OCI-LY3 (cell line): ENCODE results near the gene PIK3CB.

Experiments
- H2AFZ ChIP-seq: fragments of 200-600, 300-600 bp; shearing (Covaris generic); 2 replicates; pipeline ENCODE4 v1.6.0; 2014; ENCODE audit warnings: antibody characterized with exemption, low read depth, low read length
- H3K27ac ChIP-seq: fragments of 200-600, 300-600 bp; sonication (generic); 2 replicates; pipeline ENCODE4 v1.5.1; 2014; ENCODE audit warnings: mild to moderate bottlenecking, low read length, moderate library complexity, mixed read lengths
- H3K27me3 ChIP-seq: fragments of 200-600, 300-600 bp; sonication (generic); 2 replicates; pipeline ENCODE4 v1.6.1; 2014; ENCODE audit warnings: low read depth, low read length, mixed read lengths
- H3K36me3 ChIP-seq: fragments of 200-600, 300-600 bp; sonication (generic); replicated peaks from 2 replicates; pipeline ENCODE3; 2014; ENCODE audit warnings: low read depth, low read length, mixed read lengths
- H3K4me1 ChIP-seq: fragments of 300-600, 200-600 bp; sonication (generic); 2 replicates; pipeline ENCODE4 v1.6.1; 2014; ENCODE audit warnings: low read length, mixed read lengths
- H3K4me2 ChIP-seq: fragments of 200-600, 300-600 bp; sonication (generic); 2 replicates; pipeline ENCODE4 v1.6.1; 2014; ENCODE audit warnings: low read length, mixed read lengths
- H3K4me3 ChIP-seq: fragments of 300-600, 200-600 bp; sonication (generic); 2 replicates; pipeline ENCODE4 v1.5.1; 2014; ENCODE audit warnings: antibody characterized with exemption, mild to moderate bottlenecking, low read length, moderate library complexity
- H3K79me2 ChIP-seq: fragments of 300-600, 200-600 bp; shearing (Covaris generic); 2 replicates; pipeline ENCODE4 v1.6.1; 2014; ENCODE audit warnings: mild to moderate bottlenecking, low read length, mixed read lengths
- H3K9ac ChIP-seq: fragments of 300-600, 200-600 bp; shearing (Covaris generic); 2 replicates; pipeline ENCODE4 v1.6.0; 2014; ENCODE audit warnings: mild to moderate bottlenecking, low read length, moderate library complexity
- H3K9me3 ChIP-seq: fragments of 200-600, 300-600 bp; shearing (Covaris generic); 2 replicates; pipeline ENCODE4 v1.6.1; 2014; ENCODE audit warnings: low read length, mixed read lengths; ENCODE audit not compliant: insufficient read depth
- H4K20me1 ChIP-seq: fragments of 200-600, 300-600 bp; sonication (generic); 2 replicates; pipeline ENCODE4 v1.6.1; 2016; ENCODE audit warnings: low read length, mixed read lengths; ENCODE audit not compliant: insufficient read depth
- EZH2phosphoT487 ChIP-seq: fragments of 200-600 bp; shearing (Covaris generic); IDR thresholded peaks from 2 replicates; pipeline ENCODE4 v1.6.1; 2018; ENCODE audit warnings: antibody characterized with exemption, mixed run types, low read depth
- TF ChIP-seq, protein P1 (sequence below): fragments of 200-600, 300-600 bp; sonication (generic); IDR thresholded peaks from 2 replicates; pipeline ENCODE4 v1.5.1; 2014; ENCODE audit warnings: antibody characterized with exemption, low read length, low read depth

PIK3CB gene

DNA sequence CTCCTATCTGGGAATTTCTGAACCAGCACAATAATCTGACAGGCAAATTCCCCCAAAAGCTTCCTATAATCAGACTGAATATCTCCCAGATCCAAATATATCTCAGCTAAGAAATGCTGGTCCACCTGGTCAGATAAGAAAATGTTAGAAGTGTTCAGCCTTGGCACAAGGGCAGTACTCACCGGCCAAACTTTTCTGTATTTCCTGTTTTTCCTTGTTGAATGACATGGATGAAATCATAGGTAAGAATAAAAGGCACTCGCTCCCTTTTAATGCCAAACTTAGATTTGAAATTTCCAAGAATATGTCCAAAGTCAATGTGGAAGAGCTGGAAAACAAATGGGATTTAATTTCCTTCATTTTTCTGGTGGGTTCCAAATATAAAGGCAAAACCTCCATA lies 177.2 kb downstream of the PIK3CB start:
- Histone ChIP-seq H3K4me2 (no peak overlapping the region), H3K4me1 (peaks cover 17% of the 10 kb centered on the region), H3K79me2 (no peaks in the 10 kb centered on the region), H3K27me3 (no peaks in the 10 kb centered on the region), H3K9me3 (no peaks in the 10 kb centered on the region), H3K36me3 (peaks cover 12% of the 10 kb centered on the region), H4K20me1 (no peaks in the 10 kb centered on the region), H3K9ac (no peak overlapping the region), H2AFZ (no peak overlapping the region), H3K27ac (no peak overlapping the region), H3K4me3 (no peak overlapping the region)
- TF ChIP-seq, protein P1, sequence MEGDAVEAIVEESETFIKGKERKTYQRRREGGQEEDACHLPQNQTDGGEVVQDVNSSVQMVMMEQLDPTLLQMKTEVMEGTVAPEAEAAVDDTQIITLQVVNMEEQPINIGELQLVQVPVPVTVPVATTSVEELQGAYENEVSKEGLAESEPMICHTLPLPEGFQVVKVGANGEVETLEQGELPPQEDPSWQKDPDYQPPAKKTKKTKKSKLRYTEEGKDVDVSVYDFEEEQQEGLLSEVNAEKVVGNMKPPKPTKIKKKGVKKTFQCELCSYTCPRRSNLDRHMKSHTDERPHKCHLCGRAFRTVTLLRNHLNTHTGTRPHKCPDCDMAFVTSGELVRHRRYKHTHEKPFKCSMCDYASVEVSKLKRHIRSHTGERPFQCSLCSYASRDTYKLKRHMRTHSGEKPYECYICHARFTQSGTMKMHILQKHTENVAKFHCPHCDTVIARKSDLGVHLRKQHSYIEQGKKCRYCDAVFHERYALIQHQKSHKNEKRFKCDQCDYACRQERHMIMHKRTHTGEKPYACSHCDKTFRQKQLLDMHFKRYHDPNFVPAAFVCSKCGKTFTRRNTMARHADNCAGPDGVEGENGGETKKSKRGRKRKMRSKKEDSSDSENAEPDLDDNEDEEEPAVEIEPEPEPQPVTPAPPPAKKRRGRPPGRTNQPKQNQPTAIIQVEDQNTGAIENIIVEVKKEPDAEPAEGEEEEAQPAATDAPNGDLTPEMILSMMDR: no peak
- no peak for TF ChIP-seq EZH2phosphoT487

DNA sequence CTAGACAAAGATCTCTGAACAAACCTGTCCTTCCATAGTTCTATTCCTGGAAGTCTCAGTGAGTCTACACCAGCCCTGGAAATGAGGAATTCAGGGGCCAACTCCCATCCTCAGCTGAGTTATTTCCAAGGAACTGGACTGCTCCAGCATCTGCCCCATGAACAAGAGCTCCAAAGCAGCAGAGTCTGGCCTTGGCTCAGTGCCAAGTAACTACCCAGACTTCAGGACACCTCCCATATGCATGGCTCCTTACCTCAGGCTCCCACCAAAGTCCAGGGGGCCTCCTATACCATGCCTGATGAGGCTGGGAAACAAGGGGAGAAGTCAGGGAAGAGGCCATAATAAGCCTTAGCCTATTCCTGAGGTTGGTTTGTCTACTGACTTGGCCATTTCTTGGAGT lies 181.2 kb downstream of the PIK3CB start:
- no peak for TF ChIP-seq EZH2phosphoT487
- TF ChIP-seq, protein P1: no peak
- Histone ChIP-seq H3K4me3 (no peak overlapping the region), H3K36me3 (peaks cover 28% of the 10 kb centered on the region), H4K20me1 (no peaks in the 10 kb centered on the region), H3K27me3 (no peaks in the 10 kb centered on the region), H3K79me2 (no peaks in the 10 kb centered on the region), H3K9me3 (no peaks in the 10 kb centered on the region), H2AFZ (no peak overlapping the region), H3K9ac (no peak overlapping the region), H3K4me2 (no peak overlapping the region), H3K4me1 (no peaks in the 10 kb centered on the region), H3K27ac (no peak overlapping the region)

DNA sequence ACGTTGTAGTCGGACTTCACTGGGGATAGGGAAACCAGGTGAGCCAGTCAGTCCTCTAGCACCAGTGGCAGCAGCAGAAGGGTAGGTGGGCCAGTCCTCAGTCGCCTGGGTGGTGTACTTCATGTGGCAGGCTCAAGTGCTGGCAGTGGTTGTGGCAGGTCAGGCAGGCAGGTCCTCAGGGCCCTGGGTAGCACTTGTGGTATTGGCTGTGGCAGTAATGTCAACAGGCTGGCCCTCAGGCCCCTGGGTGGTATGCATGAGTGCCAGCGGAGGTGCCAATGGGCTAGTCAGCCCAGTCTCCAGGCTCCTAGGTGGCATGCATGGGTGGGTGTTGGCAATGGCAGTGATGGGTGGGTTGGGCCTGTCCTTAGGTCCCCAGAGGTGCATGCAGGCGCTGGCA lies 185.6 kb downstream of the PIK3CB start:
- TF ChIP-seq, protein P1: no peak
- TF ChIP-seq EZH2phosphoT487: no peak
- H3K4me3 ChIP-seq: no peak overlapping the region
- H3K9me3 ChIP-seq: 0 out of 2 replicates have a peak, but pooled peaks cover 4% of the 10 kb centered on the region
- H3K27me3 ChIP-seq: no peaks in the 10 kb centered on the region
- no peak overlapping the region for H3K9ac ChIP-seq
- no peaks in the 10 kb centered on the region for H4K20me1 ChIP-seq
- H3K4me2 ChIP-seq: no peak overlapping the region
- peaks cover 25% of the 10 kb centered on the region for H3K36me3 ChIP-seq
- no peak overlapping the region for H3K27ac ChIP-seq
- no peaks in the 10 kb centered on the region for H3K79me2 ChIP-seq
- H2AFZ ChIP-seq: no peak overlapping the region
- no peaks in the 10 kb centered on the region for H3K4me1 ChIP-seq

DNA sequence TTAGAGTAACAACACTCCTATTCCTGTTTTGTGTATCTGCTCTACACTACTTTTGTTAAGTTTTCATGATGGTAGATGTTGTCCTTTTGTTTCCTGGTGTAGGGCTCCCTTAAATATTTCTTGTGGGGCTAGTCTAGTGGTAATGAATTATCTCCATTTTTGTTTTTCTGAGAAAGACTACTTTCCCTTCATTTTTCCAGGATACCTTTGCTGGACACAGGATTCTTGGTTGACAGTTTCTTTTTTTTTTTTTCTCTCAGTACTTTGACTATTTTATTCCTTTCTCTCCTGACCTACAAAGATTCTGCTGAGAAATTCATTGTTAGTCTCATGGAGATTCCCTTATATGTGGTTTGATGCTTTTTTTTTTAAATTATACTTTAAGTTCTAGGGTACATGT lies 188.2 kb downstream of the PIK3CB start:
- no peaks in the 10 kb centered on the region for H3K79me2 ChIP-seq
- H3K9ac ChIP-seq: no peak overlapping the region
- TF ChIP-seq, protein P1: no peak
- TF ChIP-seq EZH2phosphoT487: no peak
- 0 out of 2 replicates have a peak, but pooled peaks cover 4% of the 10 kb centered on the region for H3K9me3 ChIP-seq
- no peak overlapping the region for H2AFZ ChIP-seq
- no peaks in the 10 kb centered on the region for H3K27me3 ChIP-seq
- H3K4me1 ChIP-seq: no peaks in the 10 kb centered on the region
- H3K27ac ChIP-seq: no peak overlapping the region
- no peak overlapping the region for H3K4me3 ChIP-seq
- no peaks in the 10 kb centered on the region for H4K20me1 ChIP-seq
- no peak overlapping the region for H3K4me2 ChIP-seq
- peaks cover 21% of the 10 kb centered on the region for H3K36me3 ChIP-seq
